Gastroesophageal sphincter (tissue), 4 donors: ENCODE data around the gene SF3A1. TPM values are rescaled to one million over a fixed set of nuclear protein-coding genes. Genes with fewer than 3 reads are reported as not detected.
A peak's percentile ranks its signal among the peaks of the same experiment; 100 is the strongest.

Experiments used
- ATAC-seq: fragments of 150-250 bp; one replicate; pipeline ENCODE4 v1.9.1; 2016; ENCODE audit warnings: mild to moderate bottlenecking, moderate library complexity
- H3K27ac ChIP-seq, 4 donors: fragments of 200-600 bp; sonication (generic) in 3 of 4; 1 replicate in 3 of 4; 2 replicates in 1 of 4; pipeline ENCODE4 v1.5.1; 2016 to 2019
- H3K27me3 ChIP-seq: fragments of 200-600 bp; sonication (generic); one replicate; pipeline ENCODE4 v1.5.1; 2019
- H3K36me3 ChIP-seq, 2 donors: fragments of 200-600 bp; sonication (generic); one replicate each; pipeline ENCODE4 v1.5.1; 2019; ENCODE audit warnings: control low read depth in 1 of 2
- H3K4me1 ChIP-seq, 3 donors: fragments of 200-600 bp; sonication (generic); 1 replicate in 2 of 3; 2 replicates in 1 of 3; pipeline ENCODE4 v1.5.1; 2016 to 2019; ENCODE audit warnings: control low read depth in 2 of 3
- H3K4me3 ChIP-seq, 2 donors: fragments of 200-600 bp; sonication (generic); one replicate each; pipeline ENCODE4 v1.5.1; 2019; ENCODE audit warnings: mild to moderate bottlenecking in 1 of 2, moderate library complexity in 1 of 2
- H3K9me3 ChIP-seq, 3 donors: fragments of 200-600 bp; sonication (generic); one replicate each; pipeline ENCODE4 v1.5.1; 2017 to 2019; ENCODE audit warnings: control low read depth in 2 of 3
- CTCF ChIP-seq, 4 experiments: fragments of 200-600 bp in 2 of 4; fragments of 450-650 bp in 2 of 4; sonication (generic) in 1 of 4; IDR thresholded peaks; one replicate each; pipeline ENCODE4 v1.5.1; 2017 to 2019; ENCODE audit warnings: antibody characterized with exemption in 4 of 4, mild to moderate bottlenecking in 2 of 4, moderate library complexity in 2 of 4
- EP300 ChIP-seq: sonication (generic); formaldehyde crosslinking; IDR thresholded peaks from one replicate; pipeline ENCODE4 v1.6.1; 2017; ENCODE audit warnings: antibody characterized with exemption, mild to moderate bottlenecking
- POLR2A ChIP-seq, 2 donors: fragments of 450-650 bp; IDR thresholded peaks; one replicate each; pipeline ENCODE4 v1.6.1; 2017; ENCODE audit warnings: antibody characterized with exemption in 2 of 2, mild to moderate bottlenecking in 2 of 2, moderate library complexity in 1 of 2
- POLR2AphosphoS5 ChIP-seq: sonication (generic); formaldehyde crosslinking; IDR thresholded peaks from one replicate; pipeline ENCODE4 v1.6.1; 2017; ENCODE audit warnings: antibody characterized with exemption
- WGBS, 2 donors: methylation state at CpG; one replicate each; pipeline ENCODE4 v1.1.5; 2018; ENCODE audit warnings: low coverage in 1 of 2; 5-methylcytosine and 5-hydroxymethylcytosine counted together
- total RNA-seq, 4 donors: library from RNA; depleted of rRNA; stranded (reverse); fragments of >200 nt; gene quantifications; one replicate each; pipeline ENCODE4 v1.1.0, GENCODE V29; 2016

The SF3A1 gene
- total RNA-seq, 4 donors from 2014 or later: 46.1 to 80.8 (median 63.7) TPM

GRCh38 chr22:30291058-30291892 lies 65.4 kb downstream of the SF3A1 start:
- Histone ChIP-seq H3K36me3 (peaks cover 0 to 60% of the 10 kb centered on the region in 2 donors), H3K4me1 (peaks cover 7 to 56% (median 35%) of the 10 kb centered on the region in 3 donors), H3K9me3 (no peaks in the 10 kb centered on the region), H3K27ac (peak overlapping the region; percentile 94 to 98 (median 96)), H3K27me3 (no peaks in the 10 kb centered on the region), H3K4me3 (no peak overlapping the region)
- ATAC-seq: peak; percentile 59
- peak; percentile 99 for TF ChIP-seq POLR2AphosphoS5
- TF ChIP-seq EP300: peak; percentile 80
- peak; percentile 24 to 39 for TF ChIP-seq POLR2A (IDR thresholded peaks at IDR 0.05)
- peak in 1 of 4 experiments; percentile 25 for TF ChIP-seq CTCF (IDR thresholded peaks at IDR 0.05)
- 0% methylated on average over 1 of the region's 13 CpGs; no CpG with 5 or more reads in 1 of the 2 donors for WGBS, 2 donors

- Histone ChIP-seq H3K4me1 (peaks cover 7 to 56% (median 35%) of the 10 kb centered on the region in 3 donors), H3K36me3 (peaks cover 0 to 60% of the 10 kb centered on the region in 2 donors), H3K4me3 (peak overlapping the region in 1 of 2 donors; percentile 76), H3K9me3 (no peaks in the 10 kb centered on the region), H3K27me3 (no peaks in the 10 kb centered on the region), H3K27ac (peak overlapping the region; percentile 94 to 98 (median 96))
- whole genome bisulfite sequencing, 2 donors: no CpG with 5 or more reads among the region's 3 CpGs
- peak; percentile 17 for ATAC-seq
- TF ChIP-seq CTCF (IDR thresholded peaks at IDR 0.05): no peak
- no peak for TF ChIP-seq POLR2A (IDR thresholded peaks at IDR 0.05)
- TF ChIP-seq EP300: no peak
- no peak for TF ChIP-seq POLR2AphosphoS5
These were observed 66.2 kb downstream of the SF3A1 start for GRCh38 chr22:30290342-30291057.

GRCh38 chr22:30289980-30290313 lies 66.7 kb downstream of the SF3A1 start:
- peaks cover 7 to 56% (median 35%) of the 10 kb centered on the region in 3 donors for H3K4me1 ChIP-seq
- H3K9me3 ChIP-seq: no peaks in the 10 kb centered on the region
- WGBS, 2 donors: 0% methylated on average over 1 of the region's 12 CpGs; no CpG with 5 or more reads in 1 of the 2 donors
- H3K36me3 ChIP-seq: peaks cover 0 to 60% of the 10 kb centered on the region in 2 donors
- peak overlapping the region; percentile 94 to 98 (median 96) for H3K27ac ChIP-seq
- no peaks in the 10 kb centered on the region for H3K27me3 ChIP-seq
- no peak for TF ChIP-seq POLR2AphosphoS5
- TF ChIP-seq CTCF (IDR thresholded peaks at IDR 0.05): peak in 2 of 4 experiments; percentile 4 to 25
- ATAC-seq: peak; percentile 14
- peak overlapping the region; percentile 32 to 76 for H3K4me3 ChIP-seq

GRCh38 chr22:30289141-30289979 lies 67.3 kb downstream of the SF3A1 start, which contains the start of gene CASTOR1:
Gene CASTOR1 (minus strand): TSS chr22:30289505. CDS start chr22:30289497, 8 bp downstream.
- peaks cover 0 to 60% of the 10 kb centered on the region in 2 donors for H3K36me3 ChIP-seq
- peak; percentile 89 for ATAC-seq
- H3K4me1 ChIP-seq: peaks cover 7 to 56% (median 35%) of the 10 kb centered on the region in 3 donors
- H3K9me3 ChIP-seq: no peaks in the 10 kb centered on the region
- peak within 1 kb of the TSS; percentile 94 to 98 (median 96) for H3K27ac ChIP-seq
- TF ChIP-seq CTCF (IDR thresholded peaks at IDR 0.05): peak in 1 of 4 experiments; percentile 1
- peak; percentile 62 to 79 for TF ChIP-seq POLR2A (IDR thresholded peaks at IDR 0.05)
- no peak for TF ChIP-seq EP300
- peak; percentile 93 for TF ChIP-seq POLR2AphosphoS5
- WGBS, 2 donors: 0% methylated on average over 2 of the region's 85 CpGs; no CpG with 5 or more reads in 1 of the 2 donors
- no peaks in the 10 kb centered on the region for H3K27me3 ChIP-seq
- peak within 1 kb of the TSS; percentile 76 to 82 for H3K4me3 ChIP-seq
